NCI-H2107 (cell line): Measurements from ENCODE around the gene TLR10.
"Not testable (repeated sequence)": the region's sequence is repeated elsewhere in the genome, so short reads cannot be mapped to it uniquely, and the experiment has no call there.

ENCODE experiments used
- DNase-seq: peaks from one replicate; lab custom pipeline; 2025; lab: John Stamatoyannopoulos, UW

The TLR10 gene

GRCh38 chr4:38802561-38803355, 20.0 kb upstream of the TLR10 start:
- DNase-seq: no peak

GRCh38 chr4:38800961-38801450, 18.2 kb upstream of the TLR10 start:
- no peak for DNase-seq

- DNase-seq: no peak
Observed at GRCh38 chr4:38800366-38800765, 17.6 kb upstream of the TLR10 start.

- DNase-seq: no peak
Observed at GRCh38 chr4:38795087-38795486, 12.3 kb upstream of the TLR10 start.

GRCh38 chr4:38794051-38794450, 11.3 kb upstream of the TLR10 start:
- DNase-seq: no peak

GRCh38 chr4:38791010-38791409, 8.2 kb upstream of the TLR10 start:
- no peak for DNase-seq

GRCh38 chr4:38788317-38788716, 5.5 kb upstream of the TLR10 start:
- DNase-seq: no peak

GRCh38 chr4:38787693-38788092, 4.9 kb upstream of the TLR10 start:
- no peak for DNase-seq

GRCh38 chr4:38785901-38786402, 3.2 kb upstream of the TLR10 start:
- DNase-seq: no peak

GRCh38 chr4:38785041-38785790, 2.4 kb upstream of the TLR10 start:
- DNase-seq: no peak

- no peak for DNase-seq
Observed at GRCh38 chr4:38784141-38784540, 1.4 kb upstream of the TLR10 start.

GRCh38 chr4:38783109-38783460, 295 bp upstream of the TLR10 start:
- DNase-seq: no peak

- no peak for DNase-seq
Observed at GRCh38 chr4:38781854-38782261, 932 bp downstream of the TLR10 start.

GRCh38 chr4:38780833-38781484, 1.8 kb downstream of the TLR10 start:
- no peak for DNase-seq

- no peak for DNase-seq
Observed at GRCh38 chr4:38779790-38780189, 3.0 kb downstream of the TLR10 start.

- DNase-seq: not testable (repeated sequence)
Observed at GRCh38 chr4:38777925-38778324, 4.9 kb downstream of the TLR10 start.

- DNase-seq: no peak
Observed at GRCh38 chr4:38775326-38775725, 7.5 kb downstream of the TLR10 start.

GRCh38 chr4:38774181-38774955, 8.4 kb downstream of the TLR10 start:
- no peak for DNase-seq

- DNase-seq: not testable (repeated sequence)
Observed at GRCh38 chr4:38770281-38770680, 12.5 kb downstream of the TLR10 start.

GRCh38 chr4:38769857-38770256, 12.9 kb downstream of the TLR10 start:
- no peak for DNase-seq

GRCh38 chr4:38769441-38769840, 13.3 kb downstream of the TLR10 start:
- no peak for DNase-seq

GRCh38 chr4:38768968-38769394, 13.8 kb downstream of the TLR10 start:
- DNase-seq: no peak
